ENCODE measurements around the gene MED10.
"Not testable (repeated sequence)": the region's sequence is repeated elsewhere in the genome, so short reads cannot be mapped to it uniquely, and the experiment has no call there.

MED10 gene

GRCh38 chr5:6361101-6361500 is 17.2 kb downstream of the MED10 start:
- no peaks in the 10 kb centered on the region for H3K9me3 ChIP-seq (ENCODE audit: low read depth, low read length)
- H3K9ac ChIP-seq (ENCODE audit: insufficient read length): no peak overlapping the region

GRCh38 chr5:6360323-6361072 is 17.8 kb downstream of the MED10 start:
- H3K36me3 ChIP-seq (ENCODE audit: insufficient read depth, low read length): no peaks in the 10 kb centered on the region
- H3K27ac ChIP-seq: no peak overlapping the region
- no peak for DNase-seq (ENCODE audit: low read depth, low spot score)
- no peak overlapping the region for H3K9ac ChIP-seq (ENCODE audit: insufficient read length)
- H3K4me3 ChIP-seq: no peak overlapping the region
- no peaks in the 10 kb centered on the region for H3K9me3 ChIP-seq (ENCODE audit: low read depth, low read length)
- no peak for TF ChIP-seq POLR2AphosphoS5 (IDR thresholded peaks at IDR 0.05; ENCODE audit: borderline replicate concordance, low read depth, low read length)
- TF ChIP-seq FOXP2 (optimal IDR thresholded peaks at IDR 0.05; ENCODE audit: control extremely low read depth, extremely low read length, insufficient read depth): no peak
- no peak for TF ChIP-seq EZH2 (IDR thresholded peaks at IDR 0.05)

More at GRCh38 chr5:6361101-6361500, 17.2 kb downstream of the MED10 start:
- no peak for TF ChIP-seq FOXP2 (optimal IDR thresholded peaks at IDR 0.05; ENCODE audit: control extremely low read depth, extremely low read length, insufficient read depth)
- no peak for TF ChIP-seq POLR2AphosphoS5 (IDR thresholded peaks at IDR 0.05; ENCODE audit: borderline replicate concordance, low read depth, low read length)
- TF ChIP-seq EZH2 (IDR thresholded peaks at IDR 0.05): no peak
- Histone ChIP-seq H3K36me3 (ENCODE audit: insufficient read depth, low read length) (no peaks in the 10 kb centered on the region), H3K4me3 (no peak overlapping the region), H3K27ac (no peak overlapping the region)
- no peak for DNase-seq (ENCODE audit: low read depth, low spot score)

GRCh38 chr5:6359555-6360322 is 18.6 kb downstream of the MED10 start:
- Histone ChIP-seq H3K36me3 (ENCODE audit: insufficient read depth, low read length) (no peaks in the 10 kb centered on the region), H3K9ac (ENCODE audit: insufficient read length) (no peak overlapping the region), H3K27ac (no peak overlapping the region), H3K4me3 (no peak overlapping the region), H3K9me3 (ENCODE audit: low read depth, low read length) (no peaks in the 10 kb centered on the region)
- DNase-seq (ENCODE audit: low read depth, low spot score): no peak
- TF ChIP-seq POLR2AphosphoS5 (IDR thresholded peaks at IDR 0.05; ENCODE audit: borderline replicate concordance, low read depth, low read length): no peak
- no peak for TF ChIP-seq EZH2 (IDR thresholded peaks at IDR 0.05)

GRCh38 chr5:6358434-6358820 is 19.9 kb downstream of the MED10 start:
- Histone ChIP-seq H3K9ac (ENCODE audit: insufficient read length) (no peak overlapping the region), H3K4me3 (no peak overlapping the region), H3K9me3 (ENCODE audit: low read depth, low read length) (no peaks in the 10 kb centered on the region), H3K36me3 (ENCODE audit: insufficient read depth, low read length) (no peaks in the 10 kb centered on the region), H3K27ac (no peak overlapping the region)
- no peak for DNase-seq (ENCODE audit: low read depth, low spot score)
- TF ChIP-seq POLR2AphosphoS5 (IDR thresholded peaks at IDR 0.05; ENCODE audit: borderline replicate concordance, low read depth, low read length) (no peak), EZH2 (IDR thresholded peaks at IDR 0.05) (no peak), FOXP2 (optimal IDR thresholded peaks at IDR 0.05; ENCODE audit: control extremely low read depth, extremely low read length, insufficient read depth) (no peak)

- DNase-seq (ENCODE audit: low read depth, low spot score); H3K9me3 ChIP-seq (ENCODE audit: low read depth, low read length); H3K36me3 ChIP-seq (ENCODE audit: insufficient read depth, low read length); H3K4me3 ChIP-seq; H3K27ac ChIP-seq; H3K9ac ChIP-seq (ENCODE audit: insufficient read length): not testable (repeated sequence)
Observed at GRCh38 chr5:6357817-6358433, 20.4 kb downstream of the MED10 start.

GRCh38 chr5:6356578-6357164 is 21.7 kb downstream of the MED10 start:
- DNase-seq (ENCODE audit: low read depth, low spot score): no peak
- TF ChIP-seq POLR2AphosphoS5 (IDR thresholded peaks at IDR 0.05; ENCODE audit: borderline replicate concordance, low read depth, low read length) (no peak), EZH2 (IDR thresholded peaks at IDR 0.05) (no peak), FOXP2 (optimal IDR thresholded peaks at IDR 0.05; ENCODE audit: control extremely low read depth, extremely low read length, insufficient read depth) (no peak)
- H3K27ac ChIP-seq: no peak overlapping the region
- no peak overlapping the region for H3K4me3 ChIP-seq
- no peaks in the 10 kb centered on the region for H3K9me3 ChIP-seq (ENCODE audit: low read depth, low read length)
- H3K9ac ChIP-seq (ENCODE audit: insufficient read length): no peak overlapping the region
- H3K36me3 ChIP-seq (ENCODE audit: insufficient read depth, low read length): no peaks in the 10 kb centered on the region

GRCh38 chr5:6355294-6355693 is 23.1 kb downstream of the MED10 start:
- Histone ChIP-seq H3K36me3 (ENCODE audit: insufficient read depth, low read length) (no peaks in the 10 kb centered on the region), H3K4me3 (no peak overlapping the region), H3K9me3 (ENCODE audit: low read depth, low read length) (no peaks in the 10 kb centered on the region), H3K9ac (ENCODE audit: insufficient read length) (no peak overlapping the region), H3K27ac (no peak overlapping the region)
- no peak for TF ChIP-seq FOXP2 (optimal IDR thresholded peaks at IDR 0.05; ENCODE audit: control extremely low read depth, extremely low read length, insufficient read depth)
- no peak for TF ChIP-seq EZH2 (IDR thresholded peaks at IDR 0.05)
- no peak for TF ChIP-seq POLR2AphosphoS5 (IDR thresholded peaks at IDR 0.05; ENCODE audit: borderline replicate concordance, low read depth, low read length)
- no peak for DNase-seq (ENCODE audit: low read depth, low spot score)

GRCh38 chr5:6354848-6355247 is 23.5 kb downstream of the MED10 start:
- Histone ChIP-seq H3K36me3 (ENCODE audit: insufficient read depth, low read length) (no peaks in the 10 kb centered on the region), H3K9me3 (ENCODE audit: low read depth, low read length) (no peaks in the 10 kb centered on the region), H3K4me3 (no peak overlapping the region), H3K9ac (ENCODE audit: insufficient read length) (no peak overlapping the region), H3K27ac (no peak overlapping the region)
- DNase-seq (ENCODE audit: low read depth, low spot score): no peak
- TF ChIP-seq FOXP2 (optimal IDR thresholded peaks at IDR 0.05; ENCODE audit: control extremely low read depth, extremely low read length, insufficient read depth) (no peak), EZH2 (IDR thresholded peaks at IDR 0.05) (no peak)

Data from SK-N-MC (cell line).